Trophoblast cell (in vitro differentiated cells and primary cell): ENCODE results near the gene KRT6A.
"Not testable (repeated sequence)": the region's sequence is repeated elsewhere in the genome, so short reads cannot be mapped to it uniquely, and the experiment has no call there.

Experiments
- DNase-seq, 2 donors: peaks; one replicate each; pipeline ENCODE4 v3.0.0-alpha.2; 2016
- H2AFZ ChIP-seq: 2 replicates; pipeline ENCODE4 v1.6.1; 2013; ENCODE audit warnings: low read length, moderate library complexity, mild to moderate bottlenecking; ENCODE audit not compliant: insufficient read depth, poor library complexity
- H2AK5ac ChIP-seq: 2 replicates; pipeline ENCODE4 v1.6.1; 2013; ENCODE audit warnings: mild to moderate bottlenecking, low read length
- H2BK120ac ChIP-seq: 2 replicates; pipeline ENCODE4 v1.6.1; 2013; ENCODE audit warnings: low read length, mild to moderate bottlenecking, moderate library complexity; ENCODE audit not compliant: insufficient read depth, poor library complexity
- H2BK12ac ChIP-seq: 2 replicates; pipeline ENCODE4 v1.6.1; 2013; ENCODE audit warnings: mild to moderate bottlenecking, low read length, moderate library complexity
- H2BK5ac ChIP-seq: 2 replicates; pipeline ENCODE4 v1.6.1; 2013; ENCODE audit warnings: low read length, low read depth, moderate library complexity, mild to moderate bottlenecking; ENCODE audit not compliant: poor library complexity
- H3K14ac ChIP-seq: 2 replicates; pipeline ENCODE4 v1.6.1; 2013; ENCODE audit warnings: mild to moderate bottlenecking, low read length
- H3K18ac ChIP-seq: 2 replicates; pipeline ENCODE4 v1.6.1; 2013; ENCODE audit warnings: mild to moderate bottlenecking, low read length
- H3K23ac ChIP-seq: 2 replicates; pipeline ENCODE4 v1.6.1; 2013; ENCODE audit warnings: low read length
- H3K27ac ChIP-seq: 2 replicates; pipeline ENCODE4 v1.5.1; 2013; ENCODE audit warnings: low read depth, mild to moderate bottlenecking, inconsistent platforms, low read length, moderate library complexity
- H3K27me3 ChIP-seq: 2 replicates; pipeline ENCODE4 v1.6.1; 2013; ENCODE audit warnings: inconsistent platforms, mild to moderate bottlenecking, low read length, moderate library complexity; ENCODE audit not compliant: insufficient read depth
- H3K36me3 ChIP-seq, 2 experiments: 1 replicate in 1 of 2; 2 replicates in 1 of 2; pipeline ENCODE4 v1.6.1; 2013; ENCODE audit warnings: low read length in 2 of 2, mild to moderate bottlenecking in 2 of 2, moderate library complexity in 1 of 2; ENCODE audit not compliant: insufficient read depth in 2 of 2, control insufficient read depth in 1 of 2
- H3K4ac ChIP-seq: 2 replicates; pipeline ENCODE4 v1.6.1; 2013; ENCODE audit warnings: low read depth, mild to moderate bottlenecking, low read length, moderate library complexity
- H3K4me1 ChIP-seq, 2 experiments: 1 replicate in 1 of 2; 2 replicates in 1 of 2; pipeline ENCODE4 v1.6.1; 2013; ENCODE audit warnings: low read length in 2 of 2, mild to moderate bottlenecking in 2 of 2, moderate library complexity in 1 of 2; ENCODE audit not compliant: insufficient read depth in 2 of 2, control insufficient read depth in 1 of 2
- H3K4me2 ChIP-seq: 2 replicates; pipeline ENCODE4 v1.6.1; 2013; ENCODE audit warnings: inconsistent platforms, mild to moderate bottlenecking, low read length, moderate library complexity
- H3K4me3 ChIP-seq: 2 replicates; pipeline ENCODE4 v1.5.1; 2013; ENCODE audit warnings: mild to moderate bottlenecking, low read depth, low read length, inconsistent platforms
- H3K79me1 ChIP-seq: one replicate; pipeline ENCODE4 v1.6.1; 2013; ENCODE audit warnings: low read length
- H3K79me2 ChIP-seq: 2 replicates; pipeline ENCODE4 v1.6.1; 2013; ENCODE audit warnings: low read length, mild to moderate bottlenecking; ENCODE audit not compliant: control insufficient read depth, insufficient read depth, poor library complexity
- H3K9ac ChIP-seq: 2 replicates; pipeline ENCODE4 v1.6.1; 2013; ENCODE audit warnings: mild to moderate bottlenecking, low read length
- H3K9me3 ChIP-seq: 2 replicates; pipeline ENCODE4 v1.6.1; 2013; ENCODE audit warnings: low read depth, mild to moderate bottlenecking, control low read depth, inconsistent platforms, low read length; ENCODE audit not compliant: insufficient read depth
- H4K12ac ChIP-seq: 2 replicates; pipeline ENCODE4 v1.6.1; 2013; ENCODE audit warnings: low read depth, mild to moderate bottlenecking, low read length, moderate library complexity
- H4K8ac ChIP-seq: 2 replicates; pipeline ENCODE4 v1.6.1; 2013; ENCODE audit warnings: low read depth, mild to moderate bottlenecking, low read length, moderate library complexity
- H4K91ac ChIP-seq: one replicate; pipeline ENCODE4 v1.6.1; 2013; ENCODE audit warnings: low read depth, mild to moderate bottlenecking, low read length, moderate library complexity
- WGBS: extraction: QIAGEN DNeasy Blood & Tissue Kit; methylation state at CpG from one replicate; pipeline ENCODE4 v1.1.7; 2013; ENCODE audit warnings: missing lambda C conversion rate; ENCODE audit not compliant: insufficient read length, insufficient coverage; ENCODE audit errors: extremely low coverage; 5-methylcytosine and 5-hydroxymethylcytosine counted together

The KRT6A gene

GRCh38 chr12:52492405-52492804 is 652 bp downstream of the KRT6A start:
- not testable (repeated sequence) for DNase-seq, H3K79me1 ChIP-seq, H2BK5ac ChIP-seq, H3K9ac ChIP-seq, H2BK120ac ChIP-seq, H3K4ac ChIP-seq, H3K4me3 ChIP-seq, H3K27me3 ChIP-seq, H4K91ac ChIP-seq, H3K9me3 ChIP-seq, H3K23ac ChIP-seq, H4K8ac ChIP-seq, H3K27ac ChIP-seq, H2BK12ac ChIP-seq, H3K4me2 ChIP-seq, H3K36me3 ChIP-seq, H3K79me2 ChIP-seq, H3K14ac ChIP-seq, H2AFZ ChIP-seq, H3K18ac ChIP-seq, H2AK5ac ChIP-seq, H4K12ac ChIP-seq
- WGBS: no CpG with 5 or more reads among the region's 6 CpGs
- peaks cover 10 to 12% of the 10 kb centered on the region in 2 experiments for H3K4me1 ChIP-seq

GRCh38 chr12:52491495-52491894 is 1.6 kb downstream of the KRT6A start:
- H3K14ac ChIP-seq, H2BK12ac ChIP-seq: not testable (repeated sequence)

DNA sequence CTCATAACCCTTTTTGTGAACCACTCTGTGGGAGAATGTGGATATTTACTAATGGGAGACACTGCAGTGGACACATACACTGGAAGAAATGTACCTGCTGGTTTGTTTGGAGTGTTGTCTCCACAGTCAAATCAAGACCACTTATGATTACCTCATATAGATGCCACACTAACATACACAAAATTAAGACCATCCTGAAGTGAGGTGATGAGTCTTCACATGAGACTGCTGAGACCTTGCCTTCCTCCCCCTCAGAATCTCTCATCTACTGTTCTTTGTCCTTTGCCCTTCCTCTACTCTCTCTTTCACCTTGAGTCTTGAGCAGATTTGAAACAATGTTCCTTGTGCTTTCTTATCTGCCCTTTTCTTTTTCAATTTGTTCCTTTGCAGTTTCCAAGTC is 4.3 kb downstream of the KRT6A start:
- Histone ChIP-seq H3K79me1 (no peaks in the 10 kb centered on the region), H3K27ac (no peak overlapping the region), H3K4ac (no peak overlapping the region), H3K27me3 (no peaks in the 10 kb centered on the region), H3K23ac (no peak overlapping the region), H3K4me1 (no peaks in the 10 kb centered on the region), H3K9me3 (no peaks in the 10 kb centered on the region), H3K4me3 (no peak overlapping the region), H2BK12ac (no peak overlapping the region), H2AK5ac (no peak overlapping the region), H4K12ac (no peak overlapping the region), H3K14ac (no peak overlapping the region), H3K18ac (no peak overlapping the region), H3K4me2 (no peak overlapping the region), H3K36me3 (no peaks in the 10 kb centered on the region), H3K9ac (no peak overlapping the region), H2AFZ (no peak overlapping the region), H2BK5ac (no peak overlapping the region), H3K79me2 (no peaks in the 10 kb centered on the region), H4K8ac (no peak overlapping the region), H2BK120ac (no peak overlapping the region), H4K91ac (no peak overlapping the region)
- no peak for DNase-seq

More at GRCh38 chr12:52491495-52491894, 1.6 kb downstream of the KRT6A start:
- H3K4ac ChIP-seq, H2BK5ac ChIP-seq, H3K36me3 ChIP-seq, H4K12ac ChIP-seq, DNase-seq, H2AFZ ChIP-seq, H3K4me2 ChIP-seq, H3K4me3 ChIP-seq, H3K9ac ChIP-seq, H4K8ac ChIP-seq, H3K18ac ChIP-seq, H4K91ac ChIP-seq, H2AK5ac ChIP-seq, H3K27me3 ChIP-seq, H3K23ac ChIP-seq, H3K79me1 ChIP-seq, H3K9me3 ChIP-seq, H3K79me2 ChIP-seq, H3K4me1 ChIP-seq, H2BK120ac ChIP-seq, H3K27ac ChIP-seq: not testable (repeated sequence)
- WGBS: no CpG with 5 or more reads among the region's 8 CpGs

- not testable (repeated sequence) for H3K36me3 ChIP-seq, H3K9me3 ChIP-seq, H3K79me2 ChIP-seq, H3K18ac ChIP-seq, H3K14ac ChIP-seq, H4K91ac ChIP-seq, H2BK12ac ChIP-seq, H3K4me3 ChIP-seq, H3K23ac ChIP-seq, H4K8ac ChIP-seq, H3K79me1 ChIP-seq, H2AK5ac ChIP-seq, H3K27ac ChIP-seq, H3K4me2 ChIP-seq, H4K12ac ChIP-seq, H3K4ac ChIP-seq, DNase-seq, H3K9ac ChIP-seq, H2AFZ ChIP-seq, H3K4me1 ChIP-seq, H3K27me3 ChIP-seq, H2BK120ac ChIP-seq, H2BK5ac ChIP-seq
- no CpG with 5 or more reads among the region's 15 CpGs for WGBS
Measured at GRCh38 chr12:52487744-52488443, 5.2 kb downstream of the KRT6A start.
